GM18520 (cell line): ENCODE results near the gene CHST10.
A peak's percentile ranks its signal among the peaks of the same experiment; 100 is the strongest.
"Not testable (repeated sequence)": the region's sequence is repeated elsewhere in the genome, so short reads cannot be mapped to it uniquely, and the experiment has no call there.

ENCODE experiments used
- ATAC-seq: cut with Tn5 transposase; IDR thresholded peaks from one replicate; pipeline ENCODE4 v1.9.1; 2021; ENCODE audit not compliant: unreplicated experiment

CHST10 gene, protein sequence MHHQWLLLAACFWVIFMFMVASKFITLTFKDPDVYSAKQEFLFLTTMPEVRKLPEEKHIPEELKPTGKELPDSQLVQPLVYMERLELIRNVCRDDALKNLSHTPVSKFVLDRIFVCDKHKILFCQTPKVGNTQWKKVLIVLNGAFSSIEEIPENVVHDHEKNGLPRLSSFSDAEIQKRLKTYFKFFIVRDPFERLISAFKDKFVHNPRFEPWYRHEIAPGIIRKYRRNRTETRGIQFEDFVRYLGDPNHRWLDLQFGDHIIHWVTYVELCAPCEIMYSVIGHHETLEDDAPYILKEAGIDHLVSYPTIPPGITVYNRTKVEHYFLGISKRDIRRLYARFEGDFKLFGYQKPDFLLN

DNA sequence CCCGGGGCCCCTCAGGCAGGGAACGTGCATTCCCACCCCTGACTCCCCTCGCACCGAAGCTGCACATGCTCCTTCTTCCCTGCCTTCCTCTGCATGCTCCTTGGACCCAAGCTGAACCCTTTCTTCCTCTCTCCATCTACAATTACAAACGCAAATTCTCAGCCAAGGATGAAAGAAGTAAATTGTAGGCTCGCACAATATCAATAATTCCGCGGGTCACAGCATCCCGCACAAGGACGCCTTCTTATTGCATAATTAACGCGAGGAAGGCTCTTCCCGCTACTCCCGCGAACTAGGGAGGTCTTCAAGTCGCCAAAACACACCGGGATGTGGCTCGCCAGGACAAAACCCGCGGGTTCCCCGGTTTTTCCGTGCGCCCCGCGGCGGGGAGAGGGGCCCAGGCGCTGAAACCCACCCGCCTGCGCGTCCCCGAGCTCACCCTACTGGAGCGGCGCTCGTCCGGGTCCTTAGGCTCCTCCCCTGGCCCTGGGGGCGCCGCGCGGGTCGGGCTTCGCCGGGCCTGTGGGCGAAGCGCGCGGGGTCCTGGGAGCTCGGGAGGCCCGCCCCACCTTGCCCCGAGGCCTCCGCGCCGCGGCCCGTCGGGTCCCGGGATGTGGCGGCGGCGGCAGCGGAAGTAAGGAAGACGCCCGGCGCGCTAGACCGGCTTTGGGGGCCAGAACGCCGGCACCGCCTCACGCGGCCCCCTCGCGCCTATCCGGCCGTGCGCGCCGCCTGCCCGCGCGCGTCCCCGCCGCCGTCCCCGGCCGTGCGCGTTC, at the start of gene CHST10:
CHST10 (minus strand) TSS at position 734 of the 776 bp plus-strand sequence. CDS start 10,993 bp downstream, outside the sequence.
- ATAC-seq, result peak; percentile 66

DNA sequence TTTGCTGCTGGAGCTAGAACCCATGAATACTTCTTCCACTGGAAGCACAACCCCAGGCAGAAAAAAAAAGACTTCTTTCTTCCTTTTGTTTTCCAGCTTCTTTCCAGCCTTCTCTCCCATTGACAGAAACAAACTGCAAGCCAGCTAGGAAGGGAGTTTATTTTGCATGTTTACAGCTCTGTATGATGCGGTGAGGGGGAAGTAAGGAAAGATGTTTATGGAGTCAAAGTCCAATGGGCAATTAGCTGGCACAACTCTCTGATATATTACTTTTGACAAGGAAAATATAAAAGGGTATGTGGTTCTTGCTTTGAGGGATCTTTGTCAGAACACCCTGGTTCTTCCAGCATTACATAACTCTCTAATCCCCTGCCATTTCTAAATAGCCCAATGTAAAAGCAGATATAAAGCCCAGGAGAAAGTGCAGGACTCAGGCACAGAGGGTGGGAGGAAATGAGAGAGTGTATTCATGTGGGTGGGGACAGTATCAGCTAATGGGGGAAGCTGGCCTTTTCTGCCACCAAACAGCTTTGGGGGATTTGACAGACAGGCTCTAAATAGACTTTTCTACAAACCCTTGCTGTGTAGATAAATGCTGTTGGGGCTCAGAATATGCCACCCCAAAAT, 43.5 kb upstream of the CHST10 start:
- no peak for ATAC-seq

DNA sequence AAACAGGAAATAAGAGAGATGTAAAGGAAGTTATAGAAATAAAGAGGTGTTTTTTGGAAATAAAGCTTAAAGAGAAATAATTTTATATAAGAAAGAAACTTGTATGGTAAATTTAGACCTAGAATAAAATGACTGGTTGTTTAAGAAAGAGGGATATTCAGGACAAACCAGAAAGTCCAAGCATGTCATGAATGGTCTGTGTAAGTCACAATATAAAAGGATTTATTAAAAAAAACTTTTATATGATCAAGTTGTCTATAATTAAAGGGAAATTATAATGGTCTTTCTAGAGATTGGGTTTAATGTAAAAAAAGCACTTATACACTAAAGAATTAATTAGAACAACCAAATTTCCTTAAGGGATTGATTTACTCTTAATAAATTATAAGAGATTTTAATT, 38.9 kb upstream of the CHST10 start:
- ATAC-seq, result not testable (repeated sequence)

DNA sequence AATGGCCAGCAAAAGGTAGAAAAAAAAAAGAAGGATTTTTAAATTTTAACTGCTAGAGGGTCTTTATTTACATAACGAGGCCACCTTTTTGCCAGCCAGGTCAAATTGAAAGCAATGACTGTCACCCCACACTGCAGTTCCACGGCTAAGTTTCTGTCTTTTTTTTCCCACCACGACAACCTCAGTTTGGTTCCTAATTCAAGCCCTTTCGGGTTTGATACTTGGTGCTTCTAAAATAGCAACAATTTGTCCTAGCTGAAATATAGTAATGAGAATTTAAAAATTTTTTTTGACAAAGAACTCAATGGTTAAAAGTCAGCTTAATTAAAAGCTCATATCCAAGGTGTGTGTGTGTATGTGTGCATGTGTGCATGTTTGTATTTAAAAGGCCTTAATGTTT, 36.4 kb upstream of the CHST10 start:
- no peak for ATAC-seq

DNA sequence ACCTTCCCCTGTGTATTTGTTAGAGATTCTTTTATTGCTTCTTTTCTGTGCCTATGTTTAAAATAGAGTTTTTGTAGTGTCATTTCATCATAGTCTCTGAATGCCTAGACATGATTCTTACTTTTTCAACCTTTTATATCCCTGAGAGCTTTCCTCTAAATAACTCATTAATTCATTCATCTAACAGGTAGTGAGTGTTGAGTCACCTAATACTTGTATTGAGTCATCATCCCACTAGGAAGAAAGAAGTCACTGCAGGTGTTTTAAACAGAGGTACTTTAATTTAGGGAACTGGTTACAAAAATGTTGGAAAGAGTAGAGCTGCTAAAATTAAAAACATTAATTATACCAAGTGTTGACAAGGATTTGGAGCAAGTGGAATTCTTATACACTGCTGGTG, 34.3 kb upstream of the CHST10 start:
- no peak for ATAC-seq

DNA sequence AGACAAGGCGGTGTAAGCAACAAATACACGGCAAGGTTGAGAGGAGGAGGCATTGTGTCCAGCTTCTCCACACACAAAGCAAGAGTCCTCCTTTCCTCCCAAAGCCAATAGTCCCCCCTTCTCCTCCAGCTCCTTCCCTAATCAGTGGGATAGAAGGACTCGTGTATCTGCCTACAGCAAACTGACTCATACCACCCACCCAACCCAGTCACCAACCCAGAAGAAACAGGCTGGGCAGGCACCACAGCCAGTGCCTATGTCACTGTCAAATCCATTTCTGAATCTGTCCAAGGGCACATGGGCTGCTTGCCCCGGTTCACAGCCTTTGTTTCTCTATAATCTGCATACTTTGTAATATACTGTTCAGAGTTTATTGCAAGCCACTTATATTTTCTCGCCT, 33.6 kb upstream of the CHST10 start:
- ATAC-seq, result no peak

DNA sequence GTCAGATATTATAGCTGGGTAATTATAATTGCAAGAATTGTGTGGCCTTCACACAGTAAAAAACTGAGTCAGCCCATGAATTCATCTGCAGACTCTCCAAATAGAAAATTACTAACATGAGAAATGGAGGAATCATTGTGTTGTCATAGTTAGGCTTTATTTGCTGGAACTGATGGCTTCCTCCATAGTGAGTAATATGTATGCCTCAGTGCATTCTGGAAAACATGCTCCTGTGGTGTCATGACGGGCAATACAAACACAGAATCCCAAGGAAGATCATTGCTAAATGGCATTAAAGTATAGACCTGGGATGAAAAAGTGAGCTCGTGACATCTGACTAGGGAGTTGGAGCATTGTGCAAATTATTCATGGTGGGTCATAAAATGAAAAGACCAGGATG, 29.2 kb upstream of the CHST10 start:
- ATAC-seq, result no peak

DNA sequence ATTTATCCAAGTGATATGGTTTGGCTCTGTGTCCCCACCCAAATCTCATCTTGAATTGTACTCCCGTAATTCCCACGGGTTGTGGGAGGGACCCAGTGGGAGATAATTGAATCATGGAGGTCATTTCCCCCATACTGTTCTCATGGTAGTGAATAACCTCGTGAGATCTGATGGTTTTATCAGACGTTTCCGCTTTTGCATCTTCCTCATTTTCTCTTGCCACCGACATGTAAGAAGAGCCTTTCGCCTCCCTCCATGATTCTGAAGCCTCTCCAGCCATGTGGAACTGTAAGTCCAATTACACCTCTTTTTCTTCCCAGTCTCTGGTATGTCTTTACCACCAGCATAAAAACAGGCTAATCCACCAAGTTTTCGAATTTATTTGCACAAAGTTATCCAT, 20.3 kb upstream of the CHST10 start:
- ATAC-seq, result no peak

DNA sequence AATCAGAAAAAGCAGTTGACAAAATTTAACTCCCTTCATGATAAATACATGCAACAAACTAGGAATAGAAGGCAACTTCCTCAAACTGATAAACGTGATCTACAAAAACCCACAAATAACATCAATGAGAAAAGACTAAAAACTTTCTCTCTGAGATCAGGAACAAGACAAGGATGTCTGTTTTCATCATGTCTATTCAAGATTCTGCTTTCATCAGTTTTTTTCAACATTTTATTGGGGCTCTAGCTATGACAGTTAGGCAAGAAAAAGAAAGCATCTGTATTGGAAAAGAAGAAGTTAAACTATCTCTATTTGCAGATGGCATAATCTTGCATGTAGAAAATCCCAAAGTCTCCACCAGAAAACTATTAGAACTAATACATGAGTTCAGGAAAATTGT, 12.3 kb upstream of the CHST10 start:
- ATAC-seq, result no peak

DNA sequence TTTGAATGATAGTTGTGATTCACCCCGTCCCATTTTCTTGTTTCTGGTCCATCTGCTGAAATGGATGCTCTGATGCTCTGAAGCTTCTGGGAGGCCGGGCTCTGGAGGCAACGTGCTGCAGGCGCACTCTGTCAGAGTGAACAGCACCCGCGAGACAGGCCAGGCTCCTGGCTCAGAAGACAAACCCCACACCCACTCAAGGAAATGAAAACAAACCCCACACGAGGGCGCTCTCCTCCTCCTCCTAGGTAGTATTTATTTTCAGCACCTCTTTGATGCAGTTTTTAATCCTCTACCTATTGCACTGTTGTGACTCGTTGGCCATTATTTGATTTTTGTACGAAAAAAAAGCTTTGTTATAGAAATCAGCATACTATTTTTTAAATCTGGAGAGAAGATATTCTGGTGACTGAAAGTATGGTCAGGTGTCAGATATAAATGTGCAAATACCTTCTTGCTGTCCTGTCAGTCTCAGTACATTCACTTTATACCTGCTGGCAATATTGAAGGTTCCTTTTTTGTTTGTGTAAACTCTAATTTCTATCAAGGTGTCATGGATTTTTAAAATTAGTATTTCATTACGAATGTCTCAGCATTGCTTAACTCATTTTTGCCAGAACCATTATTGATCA, 10.3 kb upstream of the CHST10 start:
- no peak for ATAC-seq

DNA sequence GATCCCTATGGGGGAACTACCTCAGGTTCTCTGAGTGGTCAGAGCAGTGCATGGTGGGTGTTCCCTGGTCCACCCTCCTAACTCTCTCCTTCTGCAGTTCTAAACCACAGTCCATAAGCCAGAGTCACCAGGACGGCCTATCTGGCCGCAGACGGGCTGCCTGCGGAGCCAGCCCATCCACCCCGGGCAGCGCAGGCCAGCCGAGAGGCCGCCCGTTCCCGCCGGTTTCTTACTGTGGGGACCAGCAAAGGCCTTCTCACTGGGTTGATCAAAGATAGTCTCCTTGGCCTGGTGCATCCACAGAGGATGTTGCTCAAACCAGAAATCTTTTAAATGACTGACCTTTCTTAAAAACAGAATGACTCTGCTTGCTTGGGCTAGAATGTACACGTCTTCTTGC, 9.6 kb upstream of the CHST10 start:
- no peak for ATAC-seq

DNA sequence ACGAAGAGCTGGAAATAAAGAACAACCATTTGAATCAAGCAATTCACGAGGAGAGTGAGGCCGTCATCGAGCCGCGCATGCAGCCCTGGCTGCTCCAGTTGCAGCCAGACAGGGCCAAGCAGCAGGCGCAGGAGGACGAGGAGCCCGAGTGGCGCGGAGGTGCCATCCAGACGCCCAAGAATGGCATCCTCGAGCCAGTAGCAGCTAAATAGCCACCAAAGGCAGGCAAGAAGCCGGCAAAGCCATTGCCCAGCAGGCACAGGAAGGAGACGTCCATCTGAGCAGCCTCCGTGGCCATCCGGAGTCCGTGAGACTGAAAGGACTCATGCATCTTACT, 8.9 kb upstream of the CHST10 start:
- no peak for ATAC-seq

DNA sequence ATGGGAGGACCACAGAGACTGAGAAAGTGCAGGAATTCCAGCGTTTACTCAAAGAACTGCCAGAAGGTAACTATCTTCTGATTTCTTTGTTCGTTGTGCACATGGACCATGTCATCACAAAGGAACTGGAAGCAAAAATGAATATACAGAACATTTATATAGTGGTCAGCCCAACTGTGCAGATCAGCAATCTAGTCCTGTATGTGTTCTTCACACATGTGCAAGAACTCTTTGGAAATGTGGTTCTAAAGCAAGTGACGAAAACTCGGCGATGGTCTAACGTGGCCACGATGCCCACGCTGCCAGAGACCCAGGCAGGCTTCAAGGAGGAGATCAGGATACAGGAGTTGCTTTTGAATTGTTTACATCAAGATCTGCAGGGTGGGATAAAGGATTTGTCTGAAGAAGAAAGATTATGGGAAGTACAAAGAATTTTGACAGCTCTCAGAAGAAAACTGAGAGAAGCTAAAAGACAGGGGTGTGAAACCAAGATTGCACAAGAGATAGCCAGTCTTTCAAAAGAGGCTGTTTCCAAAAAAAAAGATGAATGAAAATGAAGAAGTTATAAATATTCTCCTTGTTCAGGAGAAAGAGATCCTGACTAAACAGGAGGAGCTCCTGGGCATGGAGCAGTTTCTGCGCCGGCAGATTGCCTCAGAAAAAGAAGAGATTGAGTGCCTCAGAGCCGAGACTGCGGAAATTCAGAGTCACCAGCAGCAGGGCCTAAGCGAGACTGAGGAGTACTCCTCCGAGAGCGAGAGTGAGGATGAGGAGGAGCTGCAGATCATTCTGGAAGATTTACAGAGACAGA, 8.3 kb upstream of the CHST10 start:
- ATAC-seq, result no peak

DNA sequence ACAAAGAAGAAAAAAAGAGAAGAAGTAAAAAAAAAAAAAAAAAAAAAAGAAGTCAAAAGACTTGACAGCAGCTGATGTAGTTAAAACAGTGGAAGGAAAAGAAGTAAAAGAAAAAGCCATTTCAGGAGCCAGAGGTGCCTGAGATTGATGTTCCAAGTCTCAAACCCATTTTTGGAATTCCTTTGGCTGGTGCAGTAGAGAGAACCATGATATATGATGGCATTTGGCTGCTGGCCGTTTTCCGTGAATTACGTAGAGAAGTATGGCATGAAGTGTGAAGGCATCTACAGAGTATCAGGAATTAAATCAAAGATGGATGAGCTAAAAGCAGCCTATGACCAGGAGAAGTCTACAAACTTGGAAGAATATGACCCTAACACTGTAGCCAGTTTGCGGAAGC, 7.6 kb upstream of the CHST10 start:
- no peak for ATAC-seq

DNA sequence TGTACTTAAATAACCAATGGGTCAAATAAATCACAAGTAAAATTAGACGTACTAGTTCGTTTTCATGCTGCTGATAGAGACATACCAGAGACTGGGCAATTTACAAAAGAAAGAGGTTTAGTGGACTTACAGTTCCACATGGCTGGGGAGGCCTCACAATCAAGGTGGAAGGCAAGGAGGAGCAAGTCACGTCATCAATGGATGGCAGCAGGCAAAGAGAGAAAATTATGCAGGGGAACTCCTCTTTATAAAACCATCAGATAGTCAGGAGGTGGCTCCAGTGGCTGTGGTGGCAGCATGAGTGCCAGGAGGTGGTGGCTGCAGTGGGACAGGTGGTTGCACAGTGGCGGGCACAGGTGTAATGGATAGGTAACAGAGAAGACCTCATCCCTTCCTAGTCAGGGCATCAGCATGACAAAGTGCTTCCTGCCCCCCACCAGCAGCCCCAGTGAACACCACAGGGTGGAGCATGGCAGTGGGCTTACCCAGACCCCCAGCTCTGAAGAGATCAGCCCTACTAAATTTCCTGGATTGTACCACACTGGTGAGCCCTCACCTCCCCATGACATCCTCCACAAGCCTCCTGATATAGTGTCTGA, 6.9 kb upstream of the CHST10 start:
- no peak for ATAC-seq

DNA sequence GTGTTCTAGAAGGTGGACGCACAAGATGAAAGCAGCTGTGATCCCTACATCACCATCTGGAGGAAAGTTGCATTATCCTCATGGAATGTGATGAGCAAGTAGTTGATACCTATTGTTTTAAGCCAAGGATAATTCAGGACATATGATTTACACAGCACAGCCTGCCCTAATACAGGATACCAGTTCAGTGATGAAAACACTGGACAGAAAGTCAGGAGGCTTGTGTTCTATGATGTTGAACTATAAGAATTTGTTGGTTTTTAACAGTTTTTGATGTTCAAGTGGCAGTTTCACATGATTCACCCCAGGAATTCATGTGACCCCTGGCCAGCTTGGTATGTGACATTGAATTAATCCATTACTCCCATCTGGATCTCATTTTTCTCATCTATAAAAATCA, 6.2 kb upstream of the CHST10 start:
- ATAC-seq, result no peak

DNA sequence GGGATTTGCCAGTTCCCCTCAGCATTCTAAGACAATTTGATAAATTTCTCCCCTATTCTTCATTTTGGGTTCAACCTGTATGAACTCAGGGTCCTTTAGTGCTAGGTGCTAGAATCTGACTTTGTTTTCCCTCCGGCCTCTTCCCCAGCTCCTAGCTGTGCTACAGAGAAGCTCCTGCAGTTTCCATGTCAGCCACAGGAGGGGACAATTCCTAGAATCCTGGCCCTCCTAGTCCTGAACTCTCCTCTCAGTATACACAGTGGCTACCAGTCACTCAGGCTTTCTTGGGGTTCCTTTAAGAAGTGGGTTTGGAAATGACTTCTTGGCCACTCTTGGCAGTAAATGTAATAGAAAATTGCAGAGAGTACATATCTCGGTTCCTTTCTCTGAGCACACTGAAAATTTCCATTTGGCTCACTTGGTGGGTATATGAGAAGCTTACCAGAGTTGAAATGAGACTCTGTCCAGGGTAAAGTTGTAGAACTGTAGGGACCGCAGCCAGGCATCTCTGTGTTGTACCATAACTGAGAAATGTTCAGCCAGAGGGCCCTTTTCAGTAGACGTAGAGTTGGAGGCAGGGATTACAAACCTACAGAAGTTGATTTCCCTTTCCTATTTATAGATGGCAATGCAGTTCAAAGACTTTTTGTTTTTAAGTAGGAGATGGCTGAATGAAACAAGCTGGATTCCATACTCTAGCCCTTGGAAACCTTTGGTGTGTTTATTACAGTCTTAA, 5.0 kb upstream of the CHST10 start:
- no peak for ATAC-seq

DNA sequence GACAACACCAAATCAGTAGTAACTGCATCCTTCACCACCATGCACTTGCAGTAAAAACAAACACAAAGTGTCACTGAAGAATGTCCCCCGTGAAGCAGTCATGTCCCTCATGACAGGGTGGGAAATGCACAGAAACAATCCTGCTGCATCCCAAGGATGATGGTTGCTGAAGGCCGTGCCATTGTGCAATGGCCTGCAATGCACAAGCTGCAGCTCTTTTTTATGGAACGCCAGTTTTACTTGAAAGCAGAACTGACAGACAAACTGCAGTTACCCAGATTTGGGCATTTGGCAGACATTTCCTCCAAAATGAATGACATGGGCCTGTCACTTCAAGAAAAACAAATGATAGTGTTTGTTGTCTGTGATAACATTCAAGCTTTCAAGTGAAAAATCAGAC, 2.4 kb upstream of the CHST10 start:
- no peak for ATAC-seq

DNA sequence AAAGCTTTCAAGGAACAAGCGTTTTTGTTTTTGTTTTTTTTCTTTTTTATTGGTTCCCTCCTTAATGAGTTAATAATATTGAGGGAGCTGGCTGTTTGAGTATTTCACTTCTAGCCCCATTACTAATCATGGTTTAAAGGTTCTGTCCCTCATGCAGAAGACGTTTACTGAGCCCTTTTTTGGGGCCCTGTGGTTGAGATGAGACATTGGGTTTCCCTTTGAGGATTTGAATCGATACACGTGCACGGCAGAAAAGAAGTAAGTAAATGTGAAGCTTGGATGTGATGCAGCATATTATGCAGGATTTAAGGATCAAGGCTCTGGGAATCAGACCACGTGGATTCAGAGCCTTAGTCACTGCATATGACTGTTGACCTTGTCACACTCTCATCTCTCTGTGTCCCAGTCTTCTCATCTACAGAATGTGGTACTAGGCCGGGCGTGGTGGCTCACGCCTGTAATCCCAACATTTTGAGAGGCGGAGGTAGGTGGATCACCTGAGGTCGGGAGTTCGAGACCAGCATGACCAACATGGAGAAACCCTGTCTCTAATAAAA, 1.0 kb upstream of the CHST10 start:
- ATAC-seq, result no peak
